Measurements from ENCODE around the gene CHIC2. TPM values are rescaled to one million over a fixed set of nuclear protein-coding genes. Genes with fewer than 3 reads are reported as not detected.

CHIC2 gene
- total RNA-seq, 1 experiment from 2014 or later = 8.2 TPM

DNA sequence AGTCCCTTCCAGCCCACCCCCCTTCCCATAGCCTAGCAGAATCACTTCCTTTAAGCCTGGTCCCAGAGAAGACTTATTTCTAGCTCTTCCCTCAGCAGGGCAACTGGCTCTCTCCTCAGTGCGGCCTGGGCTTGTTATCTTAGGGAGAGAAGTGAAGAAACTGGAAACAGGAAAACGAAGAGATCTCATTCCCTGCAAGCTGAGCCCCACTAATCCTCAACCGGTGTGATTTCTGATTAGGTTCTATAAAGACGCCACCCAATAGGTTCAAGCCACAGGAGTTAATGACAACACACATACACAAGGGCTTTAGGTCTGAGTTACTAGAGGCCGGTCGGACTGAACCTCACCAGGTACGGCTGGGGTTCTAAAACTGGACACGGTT, 38.8 kb upstream of the CHIC2 start:
- Mint-ChIP-seq H3K4me3 (peak overlapping the region; percentile 21 to 72), H3K9me3 (peaks cover 0 to 6% of the 10 kb centered on the region in 2 experiments; a peak in 1 of 5 replicates), H3K27me3 (ENCODE audit: low read depth) (peaks cover 100% of the 10 kb centered on the region), H3K4me1 (peaks cover 51 to 79% of the 10 kb centered on the region in 2 experiments), H3K36me3 (ENCODE audit: insufficient read depth in 1 of 3, low read depth in 3 of 3) (0 out of 7 replicates have a peak, but pooled peaks cover 0 to 3% (median 0%) of the 10 kb centered on the region in 3 experiments), H3K27ac (no peak overlapping the region)
- Histone ChIP-seq H3K18ac (ENCODE audit: insufficient read length, low read depth, low read length) (no peak overlapping the region), H3K23me2 (ENCODE audit: insufficient read length, low read depth, low read length, poor library complexity, severe bottlenecking) (peaks cover 30% of the 10 kb centered on the region), H2BK15ac (ENCODE audit: low read depth, low read length) (no peak overlapping the region), H3K56ac (ENCODE audit: insufficient read length, low read depth, low read length) (no peak overlapping the region), H3K27me3 (ENCODE audit: insufficient read depth, low read length) (peaks cover 75% of the 10 kb centered on the region), H3K23ac (ENCODE audit: insufficient read length, low read depth, low read length) (no peak overlapping the region), H2BK120ac (ENCODE audit: low read depth, low read length, poor library complexity, severe bottlenecking) (no peak overlapping the region), H3K14ac (ENCODE audit: insufficient read depth, low read length) (no peak overlapping the region), H2BK5ac (ENCODE audit: insufficient read length, low read length) (no peak overlapping the region), H3K79me1 (ENCODE audit: insufficient read depth, low read depth, low read length, poor library complexity, severe bottlenecking) (no peaks in the 10 kb centered on the region), H4K5ac (ENCODE audit: insufficient read length, low read depth, low read length) (no peak overlapping the region), H3K27ac (ENCODE audit: insufficient read length, low read depth, low read length) (no peak overlapping the region), H2BK12ac (ENCODE audit: insufficient read length, low read depth, low read length) (no peak overlapping the region), H2AK5ac (ENCODE audit: insufficient read length, low read length) (no peak overlapping the region), H4K91ac (ENCODE audit: insufficient read length, low read depth, low read length) (no peak overlapping the region), H3T11ph (ENCODE audit: low read length) (no peak overlapping the region), H3K4ac (ENCODE audit: low read depth, low read length) (no peak overlapping the region), H2AFZ (ENCODE audit: low read length) (no peak overlapping the region), H3K9ac (ENCODE audit: extremely low read depth, insufficient read length, low read length) (no peak overlapping the region), H3K4me2 (ENCODE audit: insufficient read depth, insufficient read length, low read length) (peak overlapping the region; percentile 51), H3K4me1 (ENCODE audit: insufficient read depth, low read length) (peaks cover 3% of the 10 kb centered on the region; the same call in 1 of the 2 replicates), H4K20me1 (ENCODE audit: control insufficient read depth, insufficient read depth, insufficient read length) (no peaks in the 10 kb centered on the region), H2BK20ac (ENCODE audit: low read depth, low read length, poor library complexity, severe bottlenecking) (no peak overlapping the region), H3K9me3 (ENCODE audit: control insufficient read depth, low read depth, low read length) (no peaks in the 10 kb centered on the region), H3K79me2 (ENCODE audit: insufficient read depth, low read length) (no peaks in the 10 kb centered on the region), H4K8ac (replicated peaks; ENCODE audit: insufficient read length, low read depth, low read length) (no peak overlapping the region)
- DNase-seq = no peak
- TF ChIP-seq, protein P1, sequence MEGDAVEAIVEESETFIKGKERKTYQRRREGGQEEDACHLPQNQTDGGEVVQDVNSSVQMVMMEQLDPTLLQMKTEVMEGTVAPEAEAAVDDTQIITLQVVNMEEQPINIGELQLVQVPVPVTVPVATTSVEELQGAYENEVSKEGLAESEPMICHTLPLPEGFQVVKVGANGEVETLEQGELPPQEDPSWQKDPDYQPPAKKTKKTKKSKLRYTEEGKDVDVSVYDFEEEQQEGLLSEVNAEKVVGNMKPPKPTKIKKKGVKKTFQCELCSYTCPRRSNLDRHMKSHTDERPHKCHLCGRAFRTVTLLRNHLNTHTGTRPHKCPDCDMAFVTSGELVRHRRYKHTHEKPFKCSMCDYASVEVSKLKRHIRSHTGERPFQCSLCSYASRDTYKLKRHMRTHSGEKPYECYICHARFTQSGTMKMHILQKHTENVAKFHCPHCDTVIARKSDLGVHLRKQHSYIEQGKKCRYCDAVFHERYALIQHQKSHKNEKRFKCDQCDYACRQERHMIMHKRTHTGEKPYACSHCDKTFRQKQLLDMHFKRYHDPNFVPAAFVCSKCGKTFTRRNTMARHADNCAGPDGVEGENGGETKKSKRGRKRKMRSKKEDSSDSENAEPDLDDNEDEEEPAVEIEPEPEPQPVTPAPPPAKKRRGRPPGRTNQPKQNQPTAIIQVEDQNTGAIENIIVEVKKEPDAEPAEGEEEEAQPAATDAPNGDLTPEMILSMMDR (conservative IDR thresholded peaks at IDR 0.05) = no peak
- no CpG with 5 or more reads among the region's 8 CpGs for WGBS (ENCODE audit: extremely low coverage, insufficient read length, low lambda C conversion rate)
